EH (cell line): ENCODE data around the gene SREBF1.

ENCODE experiments used
- DNase-seq: peaks from one replicate; pipeline ENCODE4 v3.0.0-alpha.2; 2015; ENCODE audit warnings: low read depth

Gene SREBF1

DNA sequence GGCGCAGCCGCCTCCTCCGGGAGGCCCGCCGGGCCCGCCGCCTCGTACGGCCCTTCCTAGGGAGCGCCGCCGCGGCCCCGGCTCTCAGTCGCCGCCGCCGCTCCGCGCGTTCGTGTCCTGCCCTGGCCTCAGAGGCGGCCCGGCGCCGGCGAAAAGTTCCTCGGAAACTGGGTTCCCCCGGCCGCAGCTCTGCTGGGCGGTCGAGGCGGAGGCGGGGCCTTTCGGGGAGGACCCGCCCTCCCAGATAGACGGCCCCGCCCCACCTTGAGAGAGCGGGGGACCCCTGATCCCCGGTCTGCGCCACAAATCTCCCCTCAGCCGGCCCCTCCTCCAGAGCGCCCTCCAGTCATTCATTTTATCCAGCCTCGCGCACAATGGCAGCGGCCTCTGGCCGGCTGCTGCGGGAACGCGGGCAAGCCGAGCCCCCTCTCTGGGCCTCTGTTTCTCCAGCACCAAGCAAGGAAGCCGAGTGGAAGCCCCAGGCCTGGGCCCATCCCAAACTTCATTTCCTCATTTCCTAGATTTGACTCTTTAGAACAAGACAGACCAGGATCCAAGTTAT is at the start of gene SREBF1:
SREBF1 (minus strand) TSS at position 169 of the 562 bp plus-strand sequence. CDS start 169 bp downstream, outside the sequence.
- DNase-seq = peak; percentile 69

DNA sequence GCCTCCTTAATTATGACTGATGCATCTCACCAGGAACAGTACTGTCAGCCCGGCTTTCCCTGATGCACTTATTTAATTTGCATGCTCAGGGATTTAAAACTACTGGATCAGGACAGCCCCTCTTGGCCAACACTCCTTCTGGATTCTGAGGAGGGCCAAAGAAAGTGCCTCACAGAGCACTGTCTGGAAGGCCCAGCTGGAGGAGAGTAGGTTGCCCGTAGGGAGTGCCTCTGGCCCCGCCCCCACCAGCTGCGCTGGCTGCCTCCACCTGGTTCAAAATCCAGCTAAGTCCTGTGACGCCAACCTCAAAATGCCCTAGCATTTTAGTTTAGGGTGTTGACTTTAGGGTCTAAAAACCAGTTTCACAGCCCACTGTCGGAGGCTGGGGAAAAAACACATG is 49.4 kb upstream of the SREBF1 start:
- DNase-seq = no peak

DNA sequence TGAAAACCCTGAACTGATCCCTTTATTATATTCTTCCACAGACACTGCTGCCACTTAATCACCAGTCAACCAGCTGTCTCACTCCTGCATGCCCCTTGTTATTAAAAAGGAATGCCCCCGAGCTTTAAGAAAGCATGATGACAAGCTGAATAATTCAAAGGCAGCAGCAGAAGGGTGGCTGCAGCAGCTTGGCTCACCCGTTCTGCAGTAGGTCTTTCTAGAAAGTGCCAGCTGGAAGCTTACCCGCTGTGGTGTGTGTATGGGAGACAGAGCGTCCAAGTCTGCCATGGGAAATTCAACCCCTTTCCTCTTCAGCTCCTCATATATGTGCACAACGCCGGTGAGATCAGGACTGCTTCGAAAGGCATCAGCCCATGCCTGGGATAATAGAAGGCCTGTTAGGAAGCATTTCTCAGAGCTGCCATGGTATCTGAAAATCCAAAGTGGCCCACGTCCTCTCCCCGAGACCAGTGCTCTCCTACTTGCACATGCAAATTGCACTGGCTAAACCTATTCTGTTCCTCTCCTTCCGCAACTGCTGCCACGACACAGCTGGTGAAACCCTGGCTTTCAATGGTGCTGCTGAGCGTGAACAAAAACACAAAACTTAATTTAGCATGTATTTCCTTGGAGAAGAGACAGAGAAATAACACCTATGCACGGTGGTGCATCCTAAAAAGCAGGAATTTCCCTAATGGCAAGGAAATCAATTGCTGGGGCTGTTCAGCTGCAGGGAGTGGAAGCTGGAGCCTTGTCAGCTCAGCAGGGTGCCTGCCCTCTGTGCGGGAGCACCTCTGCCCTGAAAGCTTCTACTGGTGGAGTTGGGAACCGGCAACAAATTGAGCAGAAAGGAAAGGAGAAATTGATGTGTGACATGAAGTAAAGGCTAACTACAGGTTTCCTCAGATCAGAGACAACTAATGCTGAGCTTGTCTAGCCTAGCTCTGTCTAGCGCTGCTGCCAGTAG is 47.9 kb upstream of the SREBF1 start:
- no peak for DNase-seq

DNA sequence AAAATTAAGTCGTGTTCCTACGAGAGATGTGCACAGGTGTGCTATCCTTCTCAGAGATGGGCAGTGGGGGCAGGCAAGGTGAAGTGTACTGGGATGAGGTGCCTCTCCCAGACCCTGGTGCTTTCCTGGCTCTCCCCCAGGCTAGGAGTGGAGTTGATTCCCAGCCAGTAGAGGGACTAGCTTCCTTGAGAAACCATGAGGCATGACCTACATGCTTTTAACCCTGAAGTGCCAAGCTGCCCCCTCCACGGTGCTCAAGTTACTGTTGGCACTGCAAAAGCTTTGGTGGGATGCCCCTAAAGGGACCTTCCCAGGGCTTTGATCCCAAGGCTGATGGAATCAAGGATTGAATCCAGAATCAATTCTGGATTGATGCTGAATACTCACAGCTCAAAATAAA is 47.0 kb upstream of the SREBF1 start:
- no peak for DNase-seq

DNA sequence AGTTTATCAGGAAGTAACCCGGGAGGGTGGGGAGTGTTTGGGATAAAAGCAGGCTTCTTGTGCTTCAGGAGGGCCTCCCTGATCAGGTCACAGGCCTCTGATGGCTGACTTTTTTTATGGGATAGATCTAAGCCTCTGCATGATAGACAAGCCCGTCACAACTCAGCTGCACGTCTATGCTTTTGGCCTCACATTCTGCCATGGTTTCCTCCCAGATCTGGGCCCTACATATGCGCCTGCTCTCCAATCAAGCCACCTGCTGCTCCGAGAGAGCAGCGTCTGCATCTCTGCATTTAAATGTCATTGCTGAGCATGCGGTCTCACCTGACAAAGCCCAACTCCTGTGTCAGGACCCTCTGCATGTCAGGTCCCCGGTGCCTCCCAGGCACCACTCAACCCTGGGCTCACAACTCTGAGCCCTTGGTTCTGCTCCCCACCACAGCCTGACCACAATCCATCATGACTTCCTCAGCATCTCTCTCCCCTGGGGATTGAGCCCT is 45.3 kb upstream of the SREBF1 start:
- no peak for DNase-seq

DNA sequence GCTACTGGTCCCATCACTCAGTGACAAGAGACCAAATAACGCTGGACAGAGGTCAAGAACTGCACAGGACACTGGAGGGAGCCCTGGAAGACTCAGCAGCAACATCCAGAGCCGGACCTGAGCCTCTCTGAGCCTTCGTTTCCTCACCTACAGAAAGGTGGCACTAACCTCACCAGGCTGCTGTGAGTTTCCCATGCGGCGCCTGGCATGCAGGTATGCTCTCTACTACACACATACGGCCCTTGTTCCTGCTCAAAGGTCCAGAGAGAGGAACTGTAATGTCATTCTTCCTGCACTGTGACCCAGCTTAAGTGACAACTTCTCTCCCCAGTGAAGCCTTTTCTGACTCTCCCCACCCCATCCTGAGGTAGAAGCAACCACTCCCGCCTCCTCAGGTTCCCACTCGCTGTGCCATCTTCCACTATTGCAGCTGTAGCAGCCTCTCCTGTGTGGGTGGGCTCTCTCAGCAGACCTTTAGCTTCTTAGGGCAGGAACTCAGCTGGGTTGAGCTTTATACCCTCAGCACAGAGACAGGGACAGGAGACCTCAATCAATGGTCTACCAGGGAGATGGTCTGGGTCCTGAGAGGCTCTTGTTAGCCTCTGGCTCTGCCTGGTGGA is 43.9 kb upstream of the SREBF1 start:
- DNase-seq = no peak

DNA sequence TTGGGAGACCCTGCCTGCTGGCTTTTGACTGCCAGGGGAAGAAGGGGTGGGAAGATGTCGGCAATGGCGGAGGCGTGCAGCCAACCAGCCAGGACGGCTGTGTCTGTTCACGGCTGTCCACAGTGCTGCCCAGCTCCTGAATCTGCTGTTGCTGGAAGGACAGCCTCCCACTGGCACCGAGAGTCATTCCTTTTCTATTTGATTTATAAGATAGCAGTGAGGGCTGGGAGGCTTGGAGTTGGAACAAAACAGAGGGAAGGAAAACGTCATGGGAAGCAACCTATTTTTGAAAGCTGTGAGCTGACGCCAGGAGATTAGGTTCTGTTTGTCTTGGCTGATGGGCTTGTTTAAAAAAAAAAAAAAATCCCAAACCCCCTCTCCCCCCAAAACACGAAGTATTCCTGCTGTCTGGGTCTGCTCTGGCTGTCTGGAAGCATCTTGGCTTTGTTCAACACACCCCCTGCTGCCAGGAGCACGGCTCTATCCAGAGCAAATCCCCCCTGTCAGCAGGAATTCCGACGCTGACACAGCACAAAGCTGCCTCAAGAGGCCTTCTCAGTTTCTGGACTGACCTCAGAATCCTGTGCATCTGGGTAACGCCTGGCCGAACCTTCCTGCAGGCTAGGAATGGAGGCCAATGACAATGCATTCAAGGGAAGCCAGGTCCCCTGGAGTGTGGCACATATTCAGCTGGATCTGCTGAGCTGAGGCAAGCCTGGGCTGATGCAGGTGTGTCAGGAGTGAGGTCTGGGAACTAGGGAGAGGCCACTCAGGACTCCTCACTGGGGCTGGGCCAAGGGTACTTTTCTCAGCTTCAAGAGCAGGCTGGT is 41.0 kb upstream of the SREBF1 start:
- peak; percentile 92 for DNase-seq

DNA sequence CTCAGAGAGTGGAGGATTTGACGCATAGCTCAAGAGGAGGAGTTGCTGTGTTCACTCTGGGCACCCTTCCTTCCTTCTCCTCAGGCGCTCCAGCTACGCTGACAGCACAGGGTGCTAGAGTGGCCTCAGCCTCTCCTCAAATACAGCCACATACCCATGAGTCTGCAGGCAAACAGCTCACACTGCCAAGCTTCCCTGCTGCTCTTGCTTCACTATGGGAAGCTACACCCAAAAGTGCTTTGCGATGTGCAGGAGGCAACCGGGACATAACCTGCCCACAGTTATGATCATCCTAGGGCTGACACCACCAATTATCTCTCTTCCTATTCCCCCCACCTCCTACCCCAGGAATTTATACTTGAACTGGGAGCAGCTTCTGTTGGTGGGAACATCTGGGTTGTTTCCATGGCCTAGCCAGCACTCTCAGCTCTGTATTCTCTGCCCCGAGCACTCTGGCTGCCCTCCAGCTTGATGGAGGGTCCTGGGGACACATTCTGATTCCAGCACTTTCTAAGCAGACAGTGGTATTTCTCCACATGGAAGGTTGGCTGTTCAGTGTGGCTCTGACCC is 40.3 kb upstream of the SREBF1 start:
- peak; percentile 62 for DNase-seq

DNA sequence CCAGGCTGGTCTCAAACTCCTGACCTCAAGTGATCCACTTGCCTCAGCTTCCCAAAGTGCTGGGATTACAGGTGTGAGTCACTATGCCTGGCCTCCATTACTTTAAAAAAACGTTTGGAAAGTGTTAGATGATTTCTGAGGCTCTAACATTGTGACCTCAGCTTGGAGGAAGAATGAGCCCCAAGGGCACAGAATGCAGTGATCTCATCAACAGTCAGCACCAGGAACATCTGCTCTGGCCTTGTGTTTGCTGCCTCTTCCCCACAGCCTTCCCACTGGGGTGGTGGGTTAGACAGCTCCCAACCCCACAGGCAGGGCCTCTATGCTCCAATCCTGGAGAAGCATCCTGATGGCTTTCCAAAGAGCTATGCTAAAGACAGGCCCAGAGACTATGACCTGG is 37.7 kb upstream of the SREBF1 start:
- DNase-seq = peak; percentile 89

DNA sequence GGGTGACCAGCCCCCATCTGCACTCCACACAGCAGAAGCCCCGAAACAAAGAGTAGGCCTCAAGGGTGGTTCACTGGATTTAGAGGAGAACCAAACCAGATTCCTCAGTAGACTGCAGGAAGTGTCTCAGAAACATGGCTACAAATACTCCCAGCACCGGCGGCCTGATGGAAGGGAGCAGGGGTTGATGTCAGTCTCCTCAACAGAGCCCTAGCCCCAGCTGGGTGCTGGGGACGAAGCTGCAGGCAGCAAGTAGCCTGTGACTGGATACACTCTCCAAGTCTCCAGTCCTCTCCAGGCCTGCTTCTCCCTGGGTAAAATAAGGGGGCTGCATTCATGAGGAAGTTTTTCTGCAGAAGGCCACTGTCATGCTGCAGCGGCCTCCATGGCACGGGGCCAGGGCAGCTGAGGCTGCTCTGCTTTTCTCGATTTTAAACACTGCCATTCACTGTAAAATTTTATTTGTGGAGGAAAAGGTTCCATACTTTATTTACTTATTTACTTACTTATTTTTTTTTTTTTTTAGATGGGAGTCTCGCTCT is 36.7 kb upstream of the SREBF1 start:
- no peak for DNase-seq

DNA sequence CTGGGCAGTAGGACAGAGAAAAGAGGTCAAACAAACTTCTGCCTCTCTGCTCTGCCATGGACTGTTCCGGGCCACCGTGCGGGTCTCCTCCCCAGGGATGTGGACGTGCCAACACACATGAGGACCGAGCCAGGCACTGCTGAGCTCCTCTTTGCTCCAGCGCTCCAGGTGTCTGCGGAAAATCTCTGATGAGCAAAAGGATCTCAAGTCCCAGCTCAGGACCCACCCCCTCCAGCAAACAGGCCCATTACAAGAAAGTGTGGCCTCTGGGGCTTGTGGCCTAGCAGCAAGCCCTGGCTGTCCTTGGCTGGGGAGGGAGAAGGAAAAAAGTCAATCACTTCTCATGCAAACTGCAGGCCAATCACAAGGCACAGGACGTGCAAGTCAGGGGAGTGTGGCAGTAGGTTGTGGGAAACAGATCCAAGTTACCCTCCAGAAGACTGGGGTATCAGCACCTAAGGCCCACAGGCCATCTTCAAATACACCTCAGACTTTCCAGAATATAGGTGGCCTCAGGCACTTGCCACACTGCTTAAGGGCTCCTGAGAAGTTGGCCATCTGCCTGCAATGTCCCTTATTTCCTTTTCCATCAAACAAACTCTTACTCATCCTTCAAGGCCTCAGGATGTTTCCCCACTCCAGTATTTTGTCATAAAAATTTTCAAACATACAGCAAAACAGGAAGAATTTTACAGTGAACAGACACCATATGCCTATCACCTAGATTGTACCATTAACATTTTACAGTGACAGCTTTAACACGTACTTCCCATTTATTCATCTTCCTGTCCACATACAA is 36.0 kb upstream of the SREBF1 start:
- peak; percentile 21 for DNase-seq

DNA sequence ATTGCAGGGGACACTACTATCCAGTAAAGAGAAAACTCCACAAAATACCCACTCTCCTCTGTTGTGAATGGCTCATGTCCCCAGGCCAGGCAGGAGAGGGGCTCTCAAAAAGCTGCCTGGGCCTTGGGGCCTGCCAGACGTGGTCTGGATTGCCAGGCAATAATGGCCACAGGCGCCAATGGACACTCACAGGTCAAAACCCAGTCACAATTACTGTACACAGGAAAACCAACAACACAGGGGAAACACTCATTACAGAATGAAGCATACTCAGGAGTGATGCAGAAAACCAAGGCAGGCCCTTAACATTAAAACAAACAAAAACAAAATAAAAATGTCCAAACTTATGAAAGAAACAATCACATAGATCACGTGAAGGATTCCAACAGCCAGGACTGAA is 35.1 kb upstream of the SREBF1 start:
- no peak for DNase-seq

DNA sequence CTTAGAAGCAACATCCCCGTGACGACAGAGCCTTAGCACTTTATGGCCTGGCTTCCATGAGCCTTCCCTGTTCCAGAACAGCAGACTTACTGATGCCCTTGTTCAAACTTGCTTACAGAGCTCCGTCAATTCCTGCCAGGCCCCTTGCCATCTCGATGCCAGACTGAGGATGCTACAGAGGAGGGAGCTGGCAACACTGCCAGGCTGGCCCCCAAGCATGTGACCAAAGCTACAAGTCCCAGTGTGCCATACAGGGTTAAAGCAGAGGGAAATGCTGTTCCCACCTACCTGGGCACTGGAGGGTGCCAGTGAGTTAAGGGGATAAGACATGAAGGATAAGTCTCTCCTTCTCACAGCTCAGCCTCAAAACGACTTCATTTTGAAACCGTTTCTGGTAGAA is 33.5 kb upstream of the SREBF1 start:
- no peak for DNase-seq

DNA sequence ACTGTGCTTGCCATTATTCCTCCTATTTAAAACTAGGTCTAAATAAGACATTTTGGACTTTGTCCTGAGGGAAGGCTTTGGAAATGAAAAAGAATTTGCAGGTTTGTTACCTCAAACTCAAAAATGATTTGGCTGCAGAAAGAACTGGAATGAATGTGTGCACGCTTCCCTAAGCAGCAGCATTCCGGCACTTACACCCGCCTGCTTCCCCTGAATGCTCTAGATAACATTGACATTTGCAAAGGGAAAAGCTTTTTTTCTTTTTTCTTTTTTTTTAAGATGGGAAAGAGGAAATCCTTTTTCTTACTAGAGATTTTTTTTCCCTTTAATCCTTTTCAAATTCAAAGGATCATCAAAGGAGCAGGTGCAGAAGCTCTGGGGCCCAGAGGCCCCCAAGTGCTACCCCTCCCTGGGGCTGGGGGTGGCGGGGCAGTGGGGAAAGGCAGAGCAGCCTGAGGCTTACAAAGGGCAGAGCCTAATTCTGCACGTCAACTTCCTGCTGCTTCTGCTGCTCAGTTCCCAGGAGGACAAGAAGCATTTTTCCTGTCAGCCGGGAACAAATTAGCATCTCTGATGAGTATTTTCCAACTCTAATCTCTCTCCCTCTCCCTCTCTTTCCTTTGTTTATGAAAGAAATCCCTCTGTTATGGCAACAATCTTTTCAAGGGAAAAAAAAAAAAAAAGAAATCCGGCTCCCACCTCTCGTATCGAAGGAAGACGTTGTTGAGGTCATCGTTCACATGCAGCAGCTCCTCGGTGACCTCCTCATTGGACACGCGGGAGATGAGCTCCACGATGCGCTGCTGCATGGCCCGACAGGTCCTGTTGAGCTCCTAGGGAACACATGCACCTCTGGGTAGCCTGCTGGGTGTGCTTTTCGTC is 32.1 kb upstream of the SREBF1 start:
- DNase-seq = no peak

DNA sequence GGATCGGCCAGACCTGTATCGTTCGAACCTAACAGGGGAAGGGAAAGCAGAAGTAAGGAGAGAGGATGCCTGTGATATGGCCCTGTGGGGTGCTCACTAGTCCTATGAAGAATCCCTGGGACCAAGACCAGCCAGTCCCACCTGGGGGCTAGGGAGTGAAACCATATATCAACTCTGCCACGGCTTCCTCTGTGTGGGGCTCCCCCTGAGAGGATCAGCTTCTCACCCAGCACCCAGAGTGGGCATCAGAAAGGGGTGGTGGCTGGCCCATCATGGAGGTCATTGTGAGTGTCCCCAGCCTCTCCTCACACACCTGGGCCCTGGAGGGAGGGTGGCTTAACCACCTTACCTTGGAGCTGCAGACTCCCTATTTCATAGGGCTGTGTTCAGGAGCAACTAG is 30.1 kb upstream of the SREBF1 start:
- DNase-seq = no peak

DNA sequence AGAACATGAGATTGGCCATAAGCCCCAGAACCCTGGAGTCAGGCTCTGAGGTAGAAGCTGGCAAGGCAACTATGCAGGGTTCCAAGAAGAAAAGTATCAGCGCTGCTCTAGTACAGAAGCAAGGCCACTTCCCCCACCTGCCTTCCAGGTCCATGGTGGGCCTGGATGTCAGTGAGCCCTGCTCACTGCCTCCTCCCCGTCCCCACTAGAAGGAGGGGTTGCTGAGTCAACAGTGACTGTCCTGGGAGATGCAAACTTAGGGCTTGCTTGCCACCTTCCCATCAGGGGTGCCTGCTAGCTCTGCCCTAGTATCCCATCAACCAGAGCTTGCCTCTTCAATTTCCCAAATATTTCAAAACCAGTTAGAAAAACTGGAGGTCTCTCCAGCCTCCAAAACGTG is 29.6 kb upstream of the SREBF1 start:
- no peak for DNase-seq

DNA sequence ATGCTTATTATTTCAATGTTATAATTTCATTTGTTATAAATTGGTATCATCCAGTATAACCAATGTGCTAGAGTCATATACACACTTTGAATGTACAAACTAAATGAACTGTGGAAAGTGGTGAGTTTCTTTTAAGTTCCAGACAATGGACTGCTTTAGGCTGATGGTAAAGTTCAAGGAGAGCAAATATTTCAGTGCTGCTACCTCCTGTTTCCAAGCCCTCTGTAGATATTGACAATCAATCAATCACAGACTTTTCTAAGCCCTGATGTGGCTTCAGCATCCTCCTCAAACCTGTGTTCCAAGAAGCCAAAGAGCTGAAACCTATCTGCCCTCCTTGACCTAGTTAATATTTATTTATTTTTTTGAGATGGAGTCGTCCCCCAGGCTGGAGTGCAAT is 28.2 kb upstream of the SREBF1 start:
- DNase-seq = no peak

DNA sequence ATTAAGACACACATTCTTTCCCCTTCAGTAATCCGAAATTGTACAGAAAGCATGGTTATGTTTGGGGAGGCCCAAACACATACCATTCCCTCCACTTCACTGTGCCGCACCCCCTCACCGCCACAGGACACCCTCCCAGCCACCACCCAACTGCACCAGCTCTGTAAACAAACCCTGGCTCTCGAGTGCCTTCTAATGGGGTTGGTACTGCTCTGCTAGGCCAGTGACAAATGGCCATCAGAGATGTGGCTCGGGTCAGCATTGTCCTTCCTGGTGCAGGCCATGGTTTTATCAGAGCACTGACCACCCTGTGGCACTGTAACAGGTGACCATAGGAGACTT is 24.0 kb upstream of the SREBF1 start:
- peak; percentile 21 for DNase-seq

DNA sequence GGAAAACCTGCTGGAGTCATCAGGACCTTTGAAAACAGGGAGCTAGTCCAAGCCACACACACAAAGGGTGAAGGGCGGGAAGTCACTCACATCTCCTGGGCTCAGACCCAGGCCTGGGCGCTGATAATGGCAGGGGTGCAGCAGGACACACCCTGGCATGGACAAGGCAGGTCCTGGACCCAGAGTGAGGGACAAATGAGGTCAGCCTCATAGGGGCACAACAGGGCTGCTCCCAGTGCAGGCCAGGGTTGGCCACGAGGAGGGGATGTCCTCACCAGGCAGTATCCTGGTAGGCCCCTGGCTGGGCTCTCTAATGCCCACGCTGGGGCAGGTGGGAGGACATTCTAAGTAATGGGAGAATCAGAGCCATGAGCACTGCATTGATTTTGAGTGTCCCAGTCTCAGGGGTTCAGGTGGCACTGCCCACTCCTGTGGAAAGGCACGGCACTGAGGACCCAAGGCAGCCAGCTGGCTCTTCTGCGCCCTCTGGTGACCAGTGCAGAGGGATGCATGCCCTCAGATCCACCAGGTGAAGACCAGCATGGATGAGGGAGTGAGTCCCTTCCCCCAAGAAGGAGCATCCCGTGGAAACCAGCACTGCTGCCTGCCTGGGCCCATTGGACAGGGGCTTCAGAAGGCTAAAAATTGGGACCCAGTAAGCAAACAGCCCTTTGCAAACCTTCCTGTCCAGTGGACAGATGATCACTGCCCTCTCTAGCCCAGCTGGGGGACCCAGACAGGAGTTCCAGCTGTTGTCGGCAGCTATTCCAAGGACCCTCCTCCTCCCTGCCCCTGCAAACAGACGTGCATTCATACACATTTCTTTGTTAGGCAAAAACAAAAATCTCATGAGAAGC is 23.4 kb upstream of the SREBF1 start:
- DNase-seq = peak; percentile 68
